K562 (cell line): ENCODE results near the gene SLC4A1. TPM values are rescaled to one million over a fixed set of nuclear protein-coding genes. Genes with fewer than 3 reads are reported as not detected.
A peak's percentile ranks its signal among the peaks of the same experiment; 100 is the strongest.

Experiments
- ATAC-seq: fragments of 200-7000 bp; cut with Tn5 transposase; 3 replicates; pipeline ENCODE4 v1.9.1; 2020; ENCODE audit warnings: moderate library complexity
- BruUV-seq: library from RNA; stranded (reverse); fragments of 400-500 nt; replicated peaks from 2 replicates; lab custom pipeline; 2021; lab: Mats Ljungman, UMichigan
- CTCF ChIA-PET: fragments of 300-600 bp; formaldehyde crosslinking; extraction: SDS; loops from one replicate; lab custom pipeline; 2021; ENCODE audit warnings: low intra/inter-chr PET ratio; lab: Yijun Ruan, JAX
- POLR2A ChIA-PET: fragments of 300-600, 350-650 bp; sonication (Branson Sonifier 250); formaldehyde crosslinking; extraction: SDS; loops from one replicate; lab custom pipeline; 2021; ENCODE audit warnings: antibody characterized with exemption, inconsistent platforms; lab: Yijun Ruan, JAX
- DNase-seq, 4 experiments: peaks; one replicate each; pipeline versions ENCODE4 v3.0.0 to v3.0.0-alpha.2; 2011 to 2018; ENCODE audit warnings: low spot score in 3 of 4, mixed read lengths in 3 of 4; ENCODE audit errors: extremely low read depth in 1 of 4
- FAIRE-seq: peaks from 2 replicates; lab custom pipeline; 2011; peaks lifted over from hg19 to GRCh38; lab: Jason Lieb, UNC
- H2AFZ ChIP-seq: 2 replicates; pipeline ENCODE4 v1.6.0; 2011; ENCODE audit warnings: low read depth, low read length, control low read depth, inconsistent platforms
- H3K27ac ChIP-seq: fragments of 200-600 bp; 3 replicates; pipeline ENCODE4 v1.8.0; 2011; ENCODE audit warnings: low read depth, mild to moderate bottlenecking, control low read depth, inconsistent platforms, low read length, moderate library complexity, mixed read lengths; ENCODE audit errors: extremely low read depth
- H3K27me3 ChIP-seq, 2 experiments: fragments of 300-600 bp in 1 of 2; 2 replicates in 1 of 2; 3 replicates in 1 of 2; pipeline versions ENCODE4 v1.6.0 to v1.8.0; 2011; ENCODE audit warnings: inconsistent platforms in 2 of 2, low read length in 2 of 2, mild to moderate bottlenecking in 1 of 2, mixed read lengths in 1 of 2, moderate library complexity in 1 of 2; ENCODE audit not compliant: control insufficient read depth in 2 of 2, insufficient read depth in 2 of 2
- H3K36me3 ChIP-seq: fragments of 300-600 bp; 3 replicates; pipeline ENCODE4 v1.8.0; 2011; ENCODE audit warnings: mild to moderate bottlenecking, low read length, inconsistent platforms; ENCODE audit not compliant: control insufficient read depth, insufficient read depth
- H3K4me1 ChIP-seq, 2 experiments: fragments of 200-600 bp in 1 of 2; replicated peaks in 1 of 2; 2 replicates in 1 of 2; 3 replicates in 1 of 2; pipeline versions ENCODE4 v1.5.1 to v1.8.0; 2011; ENCODE audit warnings: inconsistent platforms in 2 of 2, low read length in 2 of 2, mild to moderate bottlenecking in 1 of 2, mixed read lengths in 1 of 2, moderate library complexity in 1 of 2; ENCODE audit not compliant: control insufficient read depth in 2 of 2, insufficient read depth in 2 of 2
- H3K4me2 ChIP-seq: 2 replicates; pipeline ENCODE4 v1.6.1; 2011; ENCODE audit warnings: low read length, control low read depth, inconsistent platforms, mixed read lengths; ENCODE audit not compliant: insufficient read depth
- H3K4me3 ChIP-seq: fragments of 200-600 bp; sonication (generic), shearing (Covaris generic); 2 replicates; pipeline ENCODE4 v1.5.1; 2016; ENCODE audit warnings: control low read depth, inconsistent platforms
- H3K79me2 ChIP-seq: fragments of 200-600 bp; 3 replicates; pipeline ENCODE4 v1.8.0; 2011; ENCODE audit warnings: low read length, inconsistent platforms; ENCODE audit not compliant: control insufficient read depth, insufficient read depth
- H3K9ac ChIP-seq, 2 experiments: 2 replicates each; pipeline versions ENCODE4 v1.6.0 to v1.6.1; 2011; ENCODE audit warnings: low read depth in 2 of 2, low read length in 2 of 2, control low read depth in 1 of 2, inconsistent platforms in 1 of 2, mild to moderate bottlenecking in 1 of 2, mixed read lengths in 1 of 2; ENCODE audit not compliant: insufficient read depth in 1 of 2
- H3K9me1 ChIP-seq: one replicate; pipeline ENCODE4 v1.6.0; 2011; ENCODE audit warnings: inconsistent platforms, mild to moderate bottlenecking, low read length, moderate library complexity; ENCODE audit not compliant: control insufficient read depth, insufficient read depth
- H3K9me3 ChIP-seq: replicated peaks from 2 replicates; pipeline ENCODE4 v1.5.1; 2011; ENCODE audit warnings: low read depth, low read length, inconsistent platforms; ENCODE audit not compliant: control insufficient read depth, insufficient read depth
- H4K20me1 ChIP-seq: replicated peaks from 2 replicates; pipeline ENCODE4 v1.6.1; 2011; ENCODE audit warnings: low read length, inconsistent platforms, mixed read lengths; ENCODE audit not compliant: control insufficient read depth, insufficient read depth
- CHD1 ChIP-seq: fragments of 200-600 bp; sonication (generic); IDR thresholded peaks from one replicate; pipeline ENCODE4 v1.6.1; 2012; ENCODE audit warnings: mild to moderate bottlenecking, moderate library complexity, low read length, inconsistent platforms
- ELF1 ChIP-seq: fragments of 200-800 bp; sonication (Bioruptor generic); IDR thresholded peaks from 2 replicates; pipeline ENCODE4 v1.6.1; 2016; ENCODE audit warnings: missing genetic modification characterization, missing compliant biosample characterization
- ERF ChIP-seq: fragments of 450-650 bp; formaldehyde crosslinking; IDR thresholded peaks from 2 replicates; pipeline ENCODE4 v1.4.0; 2020; ENCODE audit warnings: mild to moderate bottlenecking, mixed read lengths
- GTF2E2 ChIP-seq: fragments of 200-800 bp; sonication (Bioruptor generic); IDR thresholded peaks from 2 replicates; pipeline ENCODE4 v1.6.1; 2016; ENCODE audit warnings: missing genetic modification characterization, missing compliant biosample characterization
- L3MBTL2 ChIP-seq: fragments of 450-650 bp; IDR thresholded peaks from 2 replicates; pipeline ENCODE4 v1.6.1; 2016; ENCODE audit warnings: mild to moderate bottlenecking, moderate library complexity
- NR1H2 ChIP-seq: sonication (generic); formaldehyde crosslinking; IDR thresholded peaks from 2 replicates; pipeline ENCODE4 v1.4.0; 2020; ENCODE audit warnings: mild to moderate bottlenecking, missing genetic modification reagents
- POLR2A ChIP-seq: fragments of 450-650 bp; conservative IDR thresholded peaks from 2 replicates; pipeline ENCODE4 v1.6.1; 2016
- POLR2AphosphoS5 ChIP-seq: IDR thresholded peaks from 2 replicates; pipeline ENCODE4 v1.6.1; 2011; ENCODE audit warnings: mild to moderate bottlenecking, low read depth, low read length, moderate library complexity; ENCODE audit not compliant: control insufficient read depth, insufficient read depth
- SIN3A ChIP-seq, 2 experiments: fragments of 150-350 bp in 1 of 2; IDR thresholded peaks; 2 replicates each; pipeline ENCODE4 v1.6.1; 2011 to 2016; ENCODE audit warnings: borderline replicate concordance in 2 of 2, low read depth in 2 of 2, low read length in 2 of 2, mild to moderate bottlenecking in 2 of 2, moderate library complexity in 2 of 2; ENCODE audit not compliant: control insufficient read depth in 1 of 2
- STAT5B ChIP-seq: fragments of 250-450 bp; sonication (Bioruptor Pico); IDR thresholded peaks from 2 replicates; pipeline ENCODE4 v1.8.0; 2021; ENCODE audit warnings: mild to moderate bottlenecking, inconsistent platforms
- YY1 ChIP-seq, 3 experiments: IDR thresholded peaks; 2 replicates each; pipeline ENCODE4 v1.6.1; 2011; ENCODE audit warnings: low read length in 2 of 3, mild to moderate bottlenecking in 2 of 3, moderate library complexity in 2 of 3, borderline replicate concordance in 1 of 3, control low read depth in 1 of 3, low read depth in 1 of 3; ENCODE audit not compliant: insufficient read depth in 3 of 3, insufficient replicate concordance in 2 of 3, control insufficient read depth in 1 of 3, insufficient read length in 1 of 3; ENCODE audit errors: extremely low read depth in 1 of 3
- WGBS: fragments of 100-300 bp; shearing (Covaris generic); methylation state at CpG from one replicate; pipeline ENCODE4 v1.1.6; 2016; ENCODE audit warnings: low coverage, mixed read lengths; ENCODE audit not compliant: insufficient coverage; ENCODE audit errors: missing lambda C conversion rate; 5-methylcytosine and 5-hydroxymethylcytosine counted together
- in situ Hi-C: fragments of 300-500 bp; cut with MboI; formaldehyde crosslinking; loops from 4 replicates; pipeline ENCODE4 v1.15.0; 2018; ENCODE audit warnings: inconsistent platforms, mixed read lengths
- intact Hi-C: fragments of 100-400 bp; cut with micrococcal nuclease; formaldehyde crosslinking; loops from 2 replicates; pipeline ENCODE4 v1.14.2; 2022
- polyA plus RNA-seq, 8 experiments: library from polyadenylated mRNA; depleted of rRNA in 4 of 8; stranded (reverse) in 5 of 8; unstranded in 3 of 8; fragments of >200 nt; fragmentation: Nextera tagmentation in 2 of 8; fragmentation: Illumina TruSeq in 1 of 8; extraction: Ambion mirVana in 2 of 8; extraction: Trizol in 1 of 8; gene quantifications; 2 replicates each; pipeline versions ENCODE4 v1.2.1 to v1.2.3, GENCODE V29; 2011 to 2014; ENCODE audit warnings: inconsistent platforms in 1 of 8, missing spikeins in 1 of 8
- total RNA-seq, 7 experiments: library from RNA; depleted of rRNA in 6 of 7; stranded (reverse); fragments of >200 nt in 6 of 7; fragmentation: Illumina TruSeq in 2 of 7; extraction: Trizol in 2 of 7; gene quantifications; 2 replicates each; pipeline versions ENCODE4 v1.2.1 to v1.2.3, GENCODE V29; 2011 to 2021; ENCODE audit warnings: low replicate concordance in 1 of 7
- TF ChIP-seq, protein P1 (sequence below): sonication (generic); formaldehyde crosslinking; IDR thresholded peaks from 2 replicates; pipeline ENCODE4 v1.8.0; 2023; ENCODE audit warnings: mild to moderate bottlenecking, missing genetic modification reagents
- TF ChIP-seq, protein P2 (sequence below): sonication (generic); formaldehyde crosslinking; IDR thresholded peaks from 2 replicates; pipeline ENCODE4 v1.8.0; 2022; ENCODE audit warnings: mild to moderate bottlenecking, missing genetic modification reagents

The SLC4A1 gene
- total and polyA plus RNA-seq, 9 of the 15 experiments (the other 6 are each of a cell fraction or from before 2014, with no cell fraction given): 0.14 to 1.00 (median 0.53) TPM

DNA sequence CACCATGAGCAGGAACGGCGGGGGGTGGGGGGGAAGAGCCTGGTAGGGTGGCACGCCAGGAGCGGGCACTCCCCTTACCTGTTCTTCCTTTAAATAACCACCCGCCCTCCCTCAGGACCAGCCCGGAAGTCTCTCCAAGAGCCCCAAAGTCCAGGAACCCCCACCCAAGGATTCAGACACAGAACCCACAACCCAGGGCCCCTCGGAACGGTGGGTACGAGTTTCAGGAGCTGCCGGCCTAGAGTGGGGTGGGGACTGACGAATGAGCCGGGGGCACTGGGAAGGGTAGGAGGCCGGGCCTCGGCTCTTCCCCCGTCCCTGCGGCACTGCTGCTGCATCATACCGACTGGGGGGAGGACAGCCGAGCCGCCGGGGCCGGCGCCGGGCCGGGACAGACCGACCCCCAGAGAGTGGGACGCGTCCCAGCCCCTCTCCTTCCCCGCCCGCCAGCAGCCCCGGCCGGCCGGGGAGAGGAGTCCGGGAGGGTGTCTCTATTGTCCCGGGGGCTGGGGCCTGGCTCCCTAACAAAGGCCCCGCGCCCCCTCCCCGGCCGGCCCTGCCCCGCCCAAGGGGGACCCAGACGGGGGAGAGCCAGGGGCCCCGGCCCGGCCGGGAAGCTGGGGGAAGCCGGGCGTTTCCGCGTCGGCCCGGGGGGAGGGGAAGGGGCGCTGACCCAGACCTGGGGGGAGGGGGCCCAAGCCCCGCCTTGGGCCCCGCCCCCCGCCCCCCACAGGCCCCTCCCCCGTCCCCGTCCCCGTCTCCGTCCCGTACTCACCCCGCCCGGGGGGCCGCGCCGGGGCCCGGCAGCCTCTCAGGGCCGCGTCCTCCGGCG lies 69.0 kb downstream of the SLC4A1 start:
- peak; percentile 69 to 95 (median 92) for DNase-seq
- TF ChIP-seq POLR2A (0 out of 2 replicates have a peak, but pooled peaks have one; percentile 17), ERF (CRISPR knock-in tag) (0 out of 2 replicates have a peak, but pooled peaks have one; percentile 7), YY1 (IDR thresholded peaks at IDR 0.05; ENCODE audit: borderline replicate concordance in 1 of 3, control insufficient read depth in 1 of 3, extremely low read depth in 1 of 3, insufficient read depth in 3 of 3, insufficient read length in 1 of 3, insufficient replicate concordance in 2 of 3, low read depth in 1 of 3, low read length in 2 of 3) (peak in 1 of 3 experiments; percentile 7), POLR2AphosphoS5 (0 out of 2 replicates have a peak, but pooled peaks have one; percentile 38), SIN3A (IDR thresholded peaks at IDR 0.05; ENCODE audit: borderline replicate concordance in 2 of 2, control insufficient read depth in 1 of 2, low read depth in 2 of 2, low read length in 2 of 2) (peak in 1 of 2 experiments; percentile 5; a peak in 1 of 4 replicates), NR1H2 (CRISPR knock-in tag) (0 out of 2 replicates have a peak, but pooled peaks have one; percentile 4), STAT5B (no peak), GTF2E2 (tag) (peak; percentile 40; the same call in 1 of the 2 replicates), CHD1 (peak; percentile 74), L3MBTL2 (0 out of 2 replicates have a peak, but pooled peaks have one; percentile 2), ELF1 (tag) (peak; percentile 56; the same call in 1 of the 2 replicates)
- TF ChIP-seq, protein P1, sequence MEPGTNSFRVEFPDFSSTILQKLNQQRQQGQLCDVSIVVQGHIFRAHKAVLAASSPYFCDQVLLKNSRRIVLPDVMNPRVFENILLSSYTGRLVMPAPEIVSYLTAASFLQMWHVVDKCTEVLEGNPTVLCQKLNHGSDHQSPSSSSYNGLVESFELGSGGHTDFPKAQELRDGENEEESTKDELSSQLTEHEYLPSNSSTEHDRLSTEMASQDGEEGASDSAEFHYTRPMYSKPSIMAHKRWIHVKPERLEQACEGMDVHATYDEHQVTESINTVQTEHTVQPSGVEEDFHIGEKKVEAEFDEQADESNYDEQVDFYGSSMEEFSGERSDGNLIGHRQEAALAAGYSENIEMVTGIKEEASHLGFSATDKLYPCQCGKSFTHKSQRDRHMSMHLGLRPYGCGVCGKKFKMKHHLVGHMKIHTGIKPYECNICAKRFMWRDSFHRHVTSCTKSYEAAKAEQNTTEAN: 0 out of 2 replicates have a peak, but pooled peaks have one; percentile 26
- TF ChIP-seq, protein P2, sequence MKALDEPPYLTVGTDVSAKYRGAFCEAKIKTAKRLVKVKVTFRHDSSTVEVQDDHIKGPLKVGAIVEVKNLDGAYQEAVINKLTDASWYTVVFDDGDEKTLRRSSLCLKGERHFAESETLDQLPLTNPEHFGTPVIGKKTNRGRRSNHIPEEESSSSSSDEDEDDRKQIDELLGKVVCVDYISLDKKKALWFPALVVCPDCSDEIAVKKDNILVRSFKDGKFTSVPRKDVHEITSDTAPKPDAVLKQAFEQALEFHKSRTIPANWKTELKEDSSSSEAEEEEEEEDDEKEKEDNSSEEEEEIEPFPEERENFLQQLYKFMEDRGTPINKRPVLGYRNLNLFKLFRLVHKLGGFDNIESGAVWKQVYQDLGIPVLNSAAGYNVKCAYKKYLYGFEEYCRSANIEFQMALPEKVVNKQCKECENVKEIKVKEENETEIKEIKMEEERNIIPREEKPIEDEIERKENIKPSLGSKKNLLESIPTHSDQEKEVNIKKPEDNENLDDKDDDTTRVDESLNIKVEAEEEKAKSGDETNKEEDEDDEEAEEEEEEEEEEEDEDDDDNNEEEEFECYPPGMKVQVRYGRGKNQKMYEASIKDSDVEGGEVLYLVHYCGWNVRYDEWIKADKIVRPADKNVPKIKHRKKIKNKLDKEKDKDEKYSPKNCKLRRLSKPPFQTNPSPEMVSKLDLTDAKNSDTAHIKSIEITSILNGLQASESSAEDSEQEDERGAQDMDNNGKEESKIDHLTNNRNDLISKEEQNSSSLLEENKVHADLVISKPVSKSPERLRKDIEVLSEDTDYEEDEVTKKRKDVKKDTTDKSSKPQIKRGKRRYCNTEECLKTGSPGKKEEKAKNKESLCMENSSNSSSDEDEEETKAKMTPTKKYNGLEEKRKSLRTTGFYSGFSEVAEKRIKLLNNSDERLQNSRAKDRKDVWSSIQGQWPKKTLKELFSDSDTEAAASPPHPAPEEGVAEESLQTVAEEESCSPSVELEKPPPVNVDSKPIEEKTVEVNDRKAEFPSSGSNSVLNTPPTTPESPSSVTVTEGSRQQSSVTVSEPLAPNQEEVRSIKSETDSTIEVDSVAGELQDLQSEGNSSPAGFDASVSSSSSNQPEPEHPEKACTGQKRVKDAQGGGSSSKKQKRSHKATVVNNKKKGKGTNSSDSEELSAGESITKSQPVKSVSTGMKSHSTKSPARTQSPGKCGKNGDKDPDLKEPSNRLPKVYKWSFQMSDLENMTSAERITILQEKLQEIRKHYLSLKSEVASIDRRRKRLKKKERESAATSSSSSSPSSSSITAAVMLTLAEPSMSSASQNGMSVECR (CRISPR knock-in tag): 0 out of 2 replicates have a peak, but pooled peaks have one; percentile 55

More for the DNA sequence above, 69.0 kb downstream of the SLC4A1 start:
- Histone ChIP-seq H3K4me1 (peaks cover 27 to 38% of the 10 kb centered on the region in 2 experiments), H3K4me2 (peak overlapping the region; percentile 91), H3K9ac (peak overlapping the region; percentile 90 to 97), H3K4me3 (peak overlapping the region; percentile 79), H2AFZ (peak overlapping the region; percentile 42), H3K9me3 (no peaks in the 10 kb centered on the region), H3K79me2 (peaks cover 24% of the 10 kb centered on the region), H3K9me1 (no peaks in the 10 kb centered on the region), H3K27me3 (no peaks in the 10 kb centered on the region), H3K36me3 (peaks cover 39% of the 10 kb centered on the region; the same call in 2 of the 3 replicates), H4K20me1 (no peaks in the 10 kb centered on the region; the same call in 1 of the 2 replicates), H3K27ac (peak overlapping the region; percentile 91)
- 2% methylated on average over 9 of the region's 68 CpGs for WGBS
- no TSS peak for BruUV-seq
- peak; percentile 22 for ATAC-seq
- FAIRE-seq: no peak
- ChIA-PET POLR2A (interaction anchor here (0.6 to 2.4 kb wide), 7 partner anchors 10 to 191 kb away, joined by 3 to 14 read pairs (median 5); partner anchors contain the start of genes ITGA2B and TMUB2), CTCF (interaction anchor here (1.1 kb wide), 1 partner anchor 11 kb away, joined by 3 read pairs; no protein-coding TSS in a partner anchor)
- intact Hi-C loops (loop anchor here (1.0 kb wide), 1 partner anchor 146 kb away; the partner anchor contains the start of gene GRN), in situ Hi-C loops (no loop called here)
